Activated naive CD4-positive, alpha-beta T cell treated with anti-CD3 and anti-CD28 coated beads, Interleukin-2, amount 10 ng/mL, durations not matched to agents 7 days and 5 days (primary cell): ENCODE results near the gene ABCB4.

ENCODE experiments used
- CTCF ChIA-PET: fragments of 350-600 bp; sonication (Branson Sonifier 250); formaldehyde crosslinking; loops from one replicate; lab custom pipeline; 2021; ENCODE audit warnings: antibody characterized with exemption; lab: Charles Lee
- DNase-seq: peaks from one replicate; pipeline ENCODE4 v3.0.0-alpha.2; 2020
- H3K27ac Mint-ChIP-seq: one replicate; pipeline ENCODE4 v1.8.0; 2021; ENCODE audit warnings: mild to moderate bottlenecking, moderate library complexity, mixed read lengths
- H3K27me3 Mint-ChIP-seq: one replicate; pipeline ENCODE4 v1.8.0; 2021; ENCODE audit warnings: mild to moderate bottlenecking, mixed read lengths
- H3K36me3 Mint-ChIP-seq: one replicate; pipeline ENCODE4 v1.8.0; 2021; ENCODE audit warnings: mixed read lengths
- H3K4me1 Mint-ChIP-seq: one replicate; pipeline ENCODE4 v1.8.0; 2021; ENCODE audit warnings: mixed read lengths
- H3K4me3 Mint-ChIP-seq: one replicate; pipeline ENCODE4 v1.8.0; 2021; ENCODE audit warnings: mild to moderate bottlenecking, moderate library complexity, mixed read lengths
- H3K9me3 Mint-ChIP-seq: one replicate; pipeline ENCODE4 v1.8.0; 2021; ENCODE audit warnings: mixed read lengths

Gene ABCB4

DNA sequence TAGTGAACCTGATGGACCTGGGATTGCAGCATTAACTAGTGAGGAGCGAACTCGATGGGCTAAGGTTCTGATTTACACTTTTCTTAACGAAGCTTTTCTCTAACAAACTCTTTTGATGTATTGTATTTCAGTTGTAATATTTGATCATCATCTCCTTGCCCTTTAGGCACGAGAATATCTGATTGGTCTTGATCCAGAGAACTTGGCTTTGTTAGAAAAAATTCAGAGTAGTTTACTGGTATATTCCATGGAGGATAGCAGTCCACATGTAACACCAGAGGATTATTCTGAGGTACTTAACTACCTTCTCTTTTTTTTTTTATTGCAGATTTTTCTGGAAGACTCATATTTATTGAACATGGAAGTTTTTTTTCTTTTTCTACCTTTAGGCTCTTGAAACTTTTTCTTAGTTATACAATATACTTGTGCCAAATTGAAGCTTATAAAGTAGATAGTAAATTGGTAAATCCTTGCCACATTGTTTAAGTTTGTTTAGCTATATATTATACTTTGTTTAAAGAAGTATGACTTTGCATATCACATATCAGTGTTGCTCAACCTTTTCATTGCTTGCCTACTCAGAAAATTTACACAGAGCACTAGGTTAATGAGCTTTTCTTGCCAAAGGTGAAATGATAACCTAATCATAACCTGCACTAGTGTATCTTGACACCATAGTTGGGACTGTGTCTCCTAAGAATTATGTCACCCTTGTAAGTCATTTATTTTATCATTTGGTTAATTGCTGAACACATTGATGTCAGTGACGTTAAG lies 99.6 kb downstream of the ABCB4 start:
- CTCF ChIA-PET: interaction anchor here (1.1 kb wide), 1 partner anchor 10 kb away, joined by 3 read pairs; no protein-coding TSS in a partner anchor
- H3K4me3 Mint-ChIP-seq: no peak overlapping the region
- no peak overlapping the region for H3K27ac Mint-ChIP-seq
- peaks cover 13% of the 10 kb centered on the region for H3K36me3 Mint-ChIP-seq
- peaks cover under 1% of the 10 kb centered on the region for H3K4me1 Mint-ChIP-seq
- H3K27me3 Mint-ChIP-seq: no peaks in the 10 kb centered on the region
- DNase-seq: no peak
- peaks cover 2% of the 10 kb centered on the region for H3K9me3 Mint-ChIP-seq

DNA sequence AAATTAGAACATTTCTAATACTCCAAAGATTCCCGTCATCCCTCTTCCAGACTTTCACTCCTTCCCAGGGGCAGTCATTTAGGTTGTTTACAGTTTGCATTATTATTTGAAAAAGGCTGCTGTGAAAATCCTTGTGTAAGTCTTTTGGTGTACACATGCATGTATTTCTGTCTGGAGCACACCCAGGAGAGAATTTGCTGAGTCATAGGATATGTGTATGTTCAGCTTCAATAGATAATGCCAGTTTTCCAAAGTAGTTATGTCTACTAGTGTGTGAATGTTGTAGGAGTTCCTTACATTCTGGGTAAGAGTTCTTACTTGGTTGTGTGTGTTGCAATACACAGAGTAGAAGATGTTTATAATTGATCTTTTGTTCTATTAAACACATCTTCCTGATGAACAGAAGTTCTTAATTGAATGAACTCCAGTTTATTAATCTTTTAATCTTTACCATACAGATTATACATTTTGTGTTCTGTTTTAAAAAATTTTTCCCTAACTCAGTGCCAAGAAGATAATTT lies 104.8 kb downstream of the ABCB4 start:
- H3K27me3 Mint-ChIP-seq: no peaks in the 10 kb centered on the region
- H3K4me3 Mint-ChIP-seq: no peak overlapping the region
- peaks cover 10% of the 10 kb centered on the region for H3K36me3 Mint-ChIP-seq
- peaks cover 2% of the 10 kb centered on the region for H3K9me3 Mint-ChIP-seq
- DNase-seq: no peak
- H3K4me1 Mint-ChIP-seq: peaks cover 12% of the 10 kb centered on the region
- H3K27ac Mint-ChIP-seq: no peak overlapping the region
- CTCF ChIA-PET: no interaction called here

DNA sequence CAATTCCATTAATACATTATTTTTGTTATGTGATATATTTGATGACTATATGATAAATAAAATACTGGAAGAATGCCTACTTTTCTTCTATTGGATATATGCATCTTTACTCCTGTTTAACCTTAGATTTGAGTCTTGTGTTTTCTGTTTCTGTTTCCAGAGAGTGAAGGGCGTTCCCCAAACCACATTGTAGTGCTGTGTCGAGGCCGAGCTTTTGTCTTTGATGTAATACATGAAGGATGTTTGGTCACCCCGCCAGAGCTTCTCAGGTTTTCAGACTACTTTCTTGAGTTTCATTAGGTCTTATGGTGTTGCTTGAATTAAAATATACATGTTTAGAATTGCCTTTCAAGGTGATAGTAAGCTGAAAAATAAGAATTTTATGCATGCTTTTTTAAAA lies 106.3 kb downstream of the ABCB4 start:
- DNase-seq: peak; percentile 65
- Mint-ChIP-seq H3K4me1 (peaks cover 12% of the 10 kb centered on the region), H3K36me3 (peaks cover 10% of the 10 kb centered on the region), H3K9me3 (peaks cover 2% of the 10 kb centered on the region), H3K27me3 (no peaks in the 10 kb centered on the region), H3K27ac (peak overlapping the region; percentile 62), H3K4me3 (no peak overlapping the region)
- CTCF ChIA-PET: interaction anchor here (0.6 kb wide), 1 partner anchor 15 kb away, joined by 3 read pairs; no protein-coding TSS in a partner anchor

DNA sequence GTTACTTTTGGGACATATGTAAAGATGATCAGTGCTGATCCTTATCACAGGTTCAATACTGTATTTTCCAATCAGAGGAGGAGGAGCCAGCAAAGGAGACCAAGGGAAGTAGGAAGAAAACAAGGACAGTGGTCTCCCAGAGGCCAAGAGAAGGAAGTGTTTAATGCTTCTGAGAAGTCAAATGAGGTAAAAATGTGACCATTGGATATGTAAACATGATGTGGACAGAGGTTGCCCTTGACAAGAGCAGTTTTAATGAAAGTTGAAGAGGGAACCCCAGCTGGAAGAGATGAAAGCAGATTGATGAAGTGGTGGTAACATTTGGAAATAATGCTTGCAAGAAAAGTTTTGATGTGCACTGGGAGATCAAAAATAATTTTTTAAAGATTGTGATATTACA lies 111.2 kb downstream of the ABCB4 start:
- CTCF ChIA-PET: no interaction called here
- Mint-ChIP-seq H3K36me3 (peaks cover 6% of the 10 kb centered on the region), H3K4me1 (peaks cover 4% of the 10 kb centered on the region), H3K4me3 (no peak overlapping the region), H3K27me3 (no peaks in the 10 kb centered on the region), H3K27ac (no peak overlapping the region), H3K9me3 (no peaks in the 10 kb centered on the region)
- no peak for DNase-seq

DNA sequence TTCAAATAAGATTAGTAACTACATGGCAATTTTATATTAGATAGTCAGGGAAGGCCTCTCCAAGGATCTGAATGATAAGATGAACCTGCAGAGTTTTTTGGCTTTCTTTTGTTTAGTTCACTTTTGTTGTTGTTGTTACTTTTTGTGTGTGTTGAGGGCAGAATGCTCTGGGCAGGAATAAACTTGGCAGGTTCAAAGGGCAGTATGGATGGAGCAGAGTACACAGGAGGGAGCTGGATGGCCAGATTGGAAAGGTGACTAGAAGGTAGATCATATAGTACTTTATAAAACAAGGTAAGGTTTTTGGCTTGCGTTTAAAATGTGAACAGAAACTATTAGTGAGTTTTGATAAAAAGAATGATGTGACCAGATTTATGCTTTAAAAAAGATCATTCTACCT lies 112.1 kb downstream of the ABCB4 start:
- no peaks in the 10 kb centered on the region for H3K9me3 Mint-ChIP-seq
- no peak for DNase-seq
- H3K27me3 Mint-ChIP-seq: no peaks in the 10 kb centered on the region
- H3K27ac Mint-ChIP-seq: no peak overlapping the region
- CTCF ChIA-PET: no interaction called here
- H3K4me3 Mint-ChIP-seq: no peak overlapping the region
- H3K4me1 Mint-ChIP-seq: no peaks in the 10 kb centered on the region
- H3K36me3 Mint-ChIP-seq: peaks cover 7% of the 10 kb centered on the region

- no peaks in the 10 kb centered on the region for H3K9me3 Mint-ChIP-seq
- peaks cover 14% of the 10 kb centered on the region for H3K36me3 Mint-ChIP-seq
- no peak overlapping the region for H3K27ac Mint-ChIP-seq
- no peak overlapping the region for H3K4me3 Mint-ChIP-seq
- no peaks in the 10 kb centered on the region for H3K4me1 Mint-ChIP-seq
- CTCF ChIA-PET: interaction anchor here (0.6 kb wide), 1 partner anchor 213 kb away, joined by 4 read pairs; no protein-coding TSS in a partner anchor
- H3K27me3 Mint-ChIP-seq: no peaks in the 10 kb centered on the region
- DNase-seq: no peak
These were observed 114.2 kb downstream of the ABCB4 start for GRCh38 chr7:87361320-87361719.

GRCh38 chr7:87359366-87359765 lies 116.1 kb downstream of the ABCB4 start:
- H3K27me3 Mint-ChIP-seq: no peaks in the 10 kb centered on the region
- no peak overlapping the region for H3K27ac Mint-ChIP-seq
- CTCF ChIA-PET: no interaction called here
- no peak for DNase-seq
- H3K36me3 Mint-ChIP-seq: peaks cover 29% of the 10 kb centered on the region
- no peaks in the 10 kb centered on the region for H3K4me1 Mint-ChIP-seq
- H3K4me3 Mint-ChIP-seq: no peak overlapping the region
- peaks cover 9% of the 10 kb centered on the region for H3K9me3 Mint-ChIP-seq

GRCh38 chr7:87356448-87356847 lies 119.0 kb downstream of the ABCB4 start:
- CTCF ChIA-PET: no interaction called here
- Mint-ChIP-seq H3K4me3 (no peak overlapping the region), H3K27ac (no peak overlapping the region), H3K9me3 (peaks cover 18% of the 10 kb centered on the region), H3K27me3 (no peaks in the 10 kb centered on the region), H3K4me1 (no peaks in the 10 kb centered on the region), H3K36me3 (peaks cover 51% of the 10 kb centered on the region)
- no peak for DNase-seq

DNA sequence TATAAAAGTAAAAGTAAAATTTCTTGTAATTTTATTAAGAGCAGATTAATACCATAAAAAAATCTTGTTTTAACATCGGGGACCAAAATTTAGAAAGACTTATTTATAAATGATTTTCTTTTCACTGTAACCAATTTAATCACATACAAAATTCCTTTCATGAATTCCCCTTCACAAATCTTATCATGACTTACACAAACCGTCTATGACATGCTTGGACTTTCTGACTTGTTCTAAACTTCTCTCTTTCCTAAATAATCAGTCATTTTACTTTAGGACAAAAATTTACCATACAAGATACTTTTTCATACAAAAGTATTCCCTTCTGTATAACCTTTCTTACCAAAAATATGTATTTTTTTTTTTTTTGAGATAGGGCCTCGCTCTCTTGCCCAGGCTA lies 120.7 kb downstream of the ABCB4 start:
- Mint-ChIP-seq H3K27me3 (no peaks in the 10 kb centered on the region), H3K27ac (no peak overlapping the region), H3K9me3 (peaks cover 20% of the 10 kb centered on the region), H3K4me3 (no peak overlapping the region), H3K4me1 (no peaks in the 10 kb centered on the region), H3K36me3 (peaks cover 60% of the 10 kb centered on the region)
- no peak for DNase-seq
- CTCF ChIA-PET: interaction anchor here (0.6 kb wide), 1 partner anchor 14 kb away, joined by 3 read pairs; no protein-coding TSS in a partner anchor
